Neural cell (in vitro differentiated cells): Measurements from ENCODE around the gene CLIP1. TPM values are rescaled to one million over a fixed set of nuclear protein-coding genes. Genes with fewer than 3 reads are reported as not detected.

Experiments used
- H2AFZ ChIP-seq: fragments of 200-600, 300-800 bp; sonication (generic), shearing (Covaris generic); 2 replicates; pipeline ENCODE4 v1.6.0; 2014; ENCODE audit warnings: low read depth, mild to moderate bottlenecking, antibody characterized with exemption, low read length, moderate library complexity
- H3F3A ChIP-seq: fragments of 200-600 bp; shearing (Covaris generic); 2 replicates; pipeline ENCODE4 v1.6.1; 2016; ENCODE audit warnings: mild to moderate bottlenecking, moderate library complexity, mixed read lengths, antibody characterized with exemption, low read length; ENCODE audit not compliant: insufficient read depth, poor library complexity, severe bottlenecking
- H3K27ac ChIP-seq: fragments of 200-600, 300-800 bp; sonication (generic), shearing (Covaris generic); 2 replicates; pipeline ENCODE4 v1.5.1; 2014; ENCODE audit warnings: mild to moderate bottlenecking, low read length, moderate library complexity
- H3K27me3 ChIP-seq: fragments of 300-800, 200-600 bp; sonication (generic), shearing (Covaris generic); 2 replicates; pipeline ENCODE4 v1.6.0; 2014; ENCODE audit warnings: mild to moderate bottlenecking, low read depth, low read length, moderate library complexity; ENCODE audit not compliant: insufficient read depth
- H3K36me3 ChIP-seq: fragments of 300-800, 200-600 bp; sonication (generic), shearing (Covaris generic); 2 replicates; pipeline ENCODE4 v1.5.1; 2014; ENCODE audit warnings: mild to moderate bottlenecking, antibody characterized with exemption, low read length, moderate library complexity; ENCODE audit not compliant: insufficient read depth
- H3K4me2 ChIP-seq: fragments of 300-800, 200-600 bp; sonication (generic), shearing (Covaris generic); 2 replicates; pipeline ENCODE4 v1.6.0; 2014; ENCODE audit warnings: mild to moderate bottlenecking, low read length
- H3K4me3 ChIP-seq: fragments of 300-800, 200-600 bp; sonication (generic), shearing (Covaris generic); 2 replicates; pipeline ENCODE4 v1.5.1; 2014; ENCODE audit warnings: mild to moderate bottlenecking, low read length, moderate library complexity
- H3K79me2 ChIP-seq: fragments of 200-600 bp; shearing (Covaris generic); replicated peaks from 2 replicates; pipeline ENCODE4 v1.6.0; 2014; ENCODE audit warnings: mild to moderate bottlenecking, low read length, moderate library complexity; ENCODE audit not compliant: insufficient read depth
- H3K9ac ChIP-seq: fragments of 300-800, 200-600 bp; sonication (generic), shearing (Covaris generic); 2 replicates; pipeline ENCODE4 v1.6.1; 2016; ENCODE audit warnings: mild to moderate bottlenecking, low read length, mixed read lengths
- H3K9me2 ChIP-seq: fragments of 200-600 bp; shearing (Covaris generic); 2 replicates; pipeline ENCODE4 v1.6.1; 2016; ENCODE audit warnings: mild to moderate bottlenecking, low read length, mixed read lengths; ENCODE audit not compliant: insufficient read depth
- H3K9me3 ChIP-seq: fragments of 200-600, 300-800 bp; sonication (generic), shearing (Covaris generic); 2 replicates; pipeline ENCODE4 v1.6.1; 2016; ENCODE audit warnings: mild to moderate bottlenecking, mixed run types, low read length, moderate library complexity, mixed read lengths
- H4K20me1 ChIP-seq: fragments of 200-600 bp; shearing (Covaris generic); 2 replicates; pipeline ENCODE4 v1.6.1; 2016; ENCODE audit warnings: mild to moderate bottlenecking, mixed run types; ENCODE audit not compliant: insufficient read depth
- EP300 ChIP-seq: fragments of 450-650 bp; conservative IDR thresholded peaks from 2 replicates; pipeline ENCODE4 v1.6.1; 2014; ENCODE audit warnings: antibody characterized with exemption, mild to moderate bottlenecking, moderate library complexity; ENCODE audit not compliant: poor library complexity, severe bottlenecking
- EZH2 ChIP-seq: fragments of 200-600, 300-800 bp; shearing (Covaris generic), sonication (generic); IDR thresholded peaks from 2 replicates; pipeline ENCODE4 v1.6.1; 2014; ENCODE audit warnings: antibody characterized with exemption, low read length, borderline replicate concordance, mild to moderate bottlenecking; ENCODE audit not compliant: insufficient read depth, poor library complexity, severe bottlenecking
- MXI1 ChIP-seq: fragments of 450-650 bp; conservative IDR thresholded peaks from 2 replicates; pipeline ENCODE4 v1.6.1; 2014; ENCODE audit warnings: antibody characterized with exemption, mild to moderate bottlenecking; ENCODE audit not compliant: poor library complexity, severe bottlenecking
- POLR2AphosphoS5 ChIP-seq: IDR thresholded peaks from 2 replicates; pipeline ENCODE4 v1.6.1; 2012
- RAD21 ChIP-seq: fragments of 450-650 bp; conservative IDR thresholded peaks from 2 replicates; pipeline ENCODE4 v1.6.1; 2014; ENCODE audit warnings: antibody characterized with exemption, mild to moderate bottlenecking, moderate library complexity
- REST ChIP-seq: IDR thresholded peaks from 2 replicates; pipeline ENCODE4 v1.6.1; 2012; ENCODE audit warnings: borderline replicate concordance
- SMC3 ChIP-seq: fragments of 450-650 bp; conservative IDR thresholded peaks from 2 replicates; pipeline ENCODE4 v1.6.1; 2014; ENCODE audit warnings: antibody characterized with exemption, mild to moderate bottlenecking, moderate library complexity; ENCODE audit not compliant: poor library complexity
- TAF1 ChIP-seq: IDR thresholded peaks from 2 replicates; pipeline ENCODE4 v1.6.1; 2012; ENCODE audit warnings: low read depth
- polyA plus RNA-seq: library from polyadenylated mRNA; depleted of rRNA; stranded (reverse); fragments of >200 nt; gene quantifications from 2 replicates; pipeline ENCODE4 v1.2.3, GENCODE V29; 2014
- TF ChIP-seq, protein P1 (sequence below): fragments of 450-650 bp; IDR thresholded peaks from 2 replicates; pipeline ENCODE4 v1.5.1; 2014; ENCODE audit warnings: antibody characterized with exemption, mild to moderate bottlenecking, moderate library complexity; ENCODE audit not compliant: poor library complexity, severe bottlenecking

Gene CLIP1
- polyA plus RNA-seq, 1 donor from 2014 or later = 67.4 TPM

DNA sequence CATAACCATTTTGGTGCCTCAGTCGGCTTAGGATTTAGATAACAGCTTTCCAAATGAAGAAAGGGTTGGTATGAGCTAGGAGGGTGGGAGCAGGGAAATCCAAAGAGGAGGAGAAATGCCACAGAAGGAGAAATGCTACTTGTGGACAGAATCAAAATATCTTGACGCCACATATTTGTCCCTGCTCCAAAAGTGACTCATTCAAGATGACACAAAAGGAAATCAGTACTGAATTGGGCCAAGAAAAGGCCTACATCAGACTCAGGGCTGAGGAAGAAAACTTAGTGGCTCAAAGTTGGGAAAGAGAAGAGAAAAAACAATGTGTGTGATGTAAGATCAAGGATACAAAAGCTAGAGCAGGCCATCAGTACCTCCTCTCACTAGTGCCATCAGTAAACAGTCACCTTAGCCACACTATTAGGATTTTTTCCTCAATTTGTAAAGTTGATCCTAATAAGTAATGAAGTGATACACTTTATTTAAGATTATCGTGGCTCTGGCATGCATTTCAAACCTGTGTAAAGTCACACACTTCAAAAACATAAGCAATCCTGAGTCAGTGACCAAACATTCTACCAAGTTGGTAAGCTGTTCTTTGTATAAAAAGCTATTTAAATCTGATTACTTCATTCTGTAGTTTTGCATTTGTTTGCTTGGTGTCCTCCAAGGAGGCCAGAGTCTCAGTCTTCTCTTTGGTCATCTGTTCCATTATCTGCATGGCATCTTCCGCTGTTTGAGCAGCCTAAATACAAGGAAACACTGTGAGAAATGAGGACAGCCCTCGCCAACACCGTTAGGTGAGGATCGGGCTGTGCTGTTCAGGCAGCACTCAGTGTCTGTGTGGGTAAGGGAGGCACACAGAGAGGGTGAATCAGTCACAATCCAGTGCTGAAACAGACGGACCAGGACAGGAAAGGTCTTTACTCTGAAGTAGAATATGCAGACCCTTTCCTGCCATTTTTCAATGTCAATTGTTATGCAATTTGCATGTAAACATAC, 103.6 kb downstream of the CLIP1 start:
- Histone ChIP-seq H3K9me3 (no peaks in the 10 kb centered on the region), H3K36me3 (peaks cover 6% of the 10 kb centered on the region), H3K27ac (no peak overlapping the region), H3K4me3 (no peak overlapping the region), H3K79me2 (no peaks in the 10 kb centered on the region), H3K4me2 (no peak overlapping the region), H4K20me1 (no peaks in the 10 kb centered on the region), H3F3A (no peaks in the 10 kb centered on the region), H3K27me3 (no peaks in the 10 kb centered on the region), H3K9ac (no peak overlapping the region), H3K9me2 (no peaks in the 10 kb centered on the region), H2AFZ (no peak overlapping the region)
- TF ChIP-seq EZH2 = no peak
- no peak for TF ChIP-seq MXI1
- TF ChIP-seq, protein P1, sequence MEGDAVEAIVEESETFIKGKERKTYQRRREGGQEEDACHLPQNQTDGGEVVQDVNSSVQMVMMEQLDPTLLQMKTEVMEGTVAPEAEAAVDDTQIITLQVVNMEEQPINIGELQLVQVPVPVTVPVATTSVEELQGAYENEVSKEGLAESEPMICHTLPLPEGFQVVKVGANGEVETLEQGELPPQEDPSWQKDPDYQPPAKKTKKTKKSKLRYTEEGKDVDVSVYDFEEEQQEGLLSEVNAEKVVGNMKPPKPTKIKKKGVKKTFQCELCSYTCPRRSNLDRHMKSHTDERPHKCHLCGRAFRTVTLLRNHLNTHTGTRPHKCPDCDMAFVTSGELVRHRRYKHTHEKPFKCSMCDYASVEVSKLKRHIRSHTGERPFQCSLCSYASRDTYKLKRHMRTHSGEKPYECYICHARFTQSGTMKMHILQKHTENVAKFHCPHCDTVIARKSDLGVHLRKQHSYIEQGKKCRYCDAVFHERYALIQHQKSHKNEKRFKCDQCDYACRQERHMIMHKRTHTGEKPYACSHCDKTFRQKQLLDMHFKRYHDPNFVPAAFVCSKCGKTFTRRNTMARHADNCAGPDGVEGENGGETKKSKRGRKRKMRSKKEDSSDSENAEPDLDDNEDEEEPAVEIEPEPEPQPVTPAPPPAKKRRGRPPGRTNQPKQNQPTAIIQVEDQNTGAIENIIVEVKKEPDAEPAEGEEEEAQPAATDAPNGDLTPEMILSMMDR = no peak
- no peak for TF ChIP-seq SMC3
- no peak for TF ChIP-seq EP300
- TF ChIP-seq POLR2AphosphoS5 = no peak
- no peak for TF ChIP-seq TAF1
- TF ChIP-seq REST = no peak
- TF ChIP-seq RAD21 = no peak

DNA sequence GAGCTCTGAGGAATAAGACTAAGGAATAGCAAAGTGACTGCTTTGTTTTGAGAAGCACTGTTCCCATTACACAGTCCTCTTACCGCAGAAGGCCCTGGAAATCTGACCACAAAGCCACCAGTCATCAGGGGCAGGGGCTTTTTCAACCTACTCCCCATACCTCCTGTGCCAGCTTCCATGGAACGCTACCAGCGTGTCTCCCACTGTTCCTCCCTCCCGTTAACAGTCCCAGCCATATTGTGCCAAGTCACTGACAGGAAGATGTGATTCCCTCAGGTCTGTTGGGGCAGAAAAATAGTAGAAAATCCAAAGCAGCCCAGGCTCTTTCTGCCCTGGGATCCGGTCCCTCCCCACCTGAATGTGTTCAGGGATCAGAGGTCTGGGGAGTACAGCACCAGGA, 109.5 kb downstream of the CLIP1 start:
- H3K9me3 ChIP-seq = no peaks in the 10 kb centered on the region
- no peak overlapping the region for H3K9ac ChIP-seq
- H4K20me1 ChIP-seq = no peaks in the 10 kb centered on the region
- no peaks in the 10 kb centered on the region for H3K27me3 ChIP-seq
- H3K4me3 ChIP-seq = no peak overlapping the region
- no peaks in the 10 kb centered on the region for H3F3A ChIP-seq
- H3K36me3 ChIP-seq = no peaks in the 10 kb centered on the region
- H3K4me2 ChIP-seq = no peak overlapping the region
- no peak overlapping the region for H3K27ac ChIP-seq
- H3K79me2 ChIP-seq = no peaks in the 10 kb centered on the region
- no peak overlapping the region for H2AFZ ChIP-seq
- TF ChIP-seq RAD21 (no peak), EP300 (no peak), EZH2 (no peak)
- no peaks in the 10 kb centered on the region for H3K9me2 ChIP-seq
